Upper lobe of left lung (tissue), 6 donors: Measurements from ENCODE around the gene EYA4. TPM values are rescaled to one million over a fixed set of nuclear protein-coding genes. Genes with fewer than 3 reads are reported as not detected.
"Not testable (repeated sequence)": the region's sequence is repeated elsewhere in the genome, so short reads cannot be mapped to it uniquely, and the experiment has no call there.

Experiments
- ATAC-seq, 2 donors: fragments of 200-7000 bp; cut with Tn5 transposase; one replicate each; pipeline ENCODE4 v1.9.1; 2022; ENCODE audit warnings: mild to moderate bottlenecking in 2 of 2, moderate library complexity in 2 of 2; ENCODE audit not compliant: low FRiP score in 2 of 2
- DNase-seq, 2 donors: peaks; one replicate each; pipeline ENCODE4 v3.0.0-alpha.2; 2019 to 2020
- H3K27ac ChIP-seq, 4 donors: fragments of 200-600 bp; sonication (generic); one replicate each; pipeline ENCODE4 v1.5.1; 2016 to 2019
- H3K27me3 ChIP-seq, 4 donors: fragments of 200-600 bp; sonication (generic); one replicate each; pipeline ENCODE4 v1.5.1; 2017 to 2019
- H3K36me3 ChIP-seq, 4 donors: fragments of 200-600 bp; sonication (generic); one replicate each; pipeline ENCODE4 v1.5.1; 2016 to 2019
- H3K4me1 ChIP-seq, 4 donors: fragments of 200-600 bp; sonication (generic); one replicate each; pipeline ENCODE4 v1.5.1; 2018 to 2019
- H3K4me3 ChIP-seq, 4 donors: fragments of 200-600 bp; sonication (generic); one replicate each; pipeline ENCODE4 v1.5.1; 2017 to 2019; ENCODE audit warnings: mild to moderate bottlenecking in 2 of 4, moderate library complexity in 1 of 4
- H3K9me3 ChIP-seq, 4 donors: fragments of 200-600 bp; sonication (generic); one replicate each; pipeline ENCODE4 v1.5.1; 2018 to 2019
- CTCF ChIP-seq, 6 experiments: fragments of 450-650 bp in 4 of 6; fragments of 200-600 bp in 2 of 6; sonication (generic) in 2 of 6; IDR thresholded peaks; one replicate each; pipeline ENCODE4 v1.5.1; 2016 to 2019; ENCODE audit warnings: antibody characterized with exemption in 6 of 6
- EP300 ChIP-seq, 4 donors: sonication (generic); formaldehyde crosslinking; IDR thresholded peaks; one replicate each; pipeline ENCODE4 v1.5.1; 2017; ENCODE audit warnings: antibody characterized with exemption in 4 of 4, control low read depth in 2 of 4
- POLR2A ChIP-seq, 4 donors: fragments of 450-650 bp; IDR thresholded peaks; one replicate each; pipeline ENCODE4 v1.5.1; 2016 to 2017; ENCODE audit warnings: antibody characterized with exemption in 4 of 4, mild to moderate bottlenecking in 2 of 4
- POLR2AphosphoS5 ChIP-seq, 2 donors: sonication (generic); formaldehyde crosslinking; IDR thresholded peaks; one replicate each; pipeline ENCODE4 v1.5.1; 2017; ENCODE audit warnings: antibody characterized with exemption in 2 of 2
- WGBS, 2 donors: methylation state at CpG; one replicate each; pipeline ENCODE4 v1.1.5; 2017 to 2018; 5-methylcytosine and 5-hydroxymethylcytosine counted together
- total RNA-seq, 6 donors: library from RNA; depleted of rRNA in 4 of 6; stranded (reverse); fragments of >200 nt in 4 of 6; gene quantifications; one replicate each; pipeline versions ENCODE4 v1.1.0 to v1.2.1, GENCODE V29; 2016 to 2021
- donor health status: DM: no; HTN: no; CAD: no; lungs with moderate emphysema.
- donor health status: DM: no; HTN: yes; CAD: no; lungs with severe emphysema.

Gene EYA4
- total RNA-seq, 6 donors from 2014 or later, result 1.0 to 8.9 (median 4.2) TPM

GRCh38 chr6:133392641-133393040, 151.5 kb downstream of the EYA4 start:
- no peak for DNase-seq
- 63 to 67% methylated on average over 2 of the region's 2 CpGs for WGBS, 2 donors
- no peak overlapping the region for H3K27ac ChIP-seq

GRCh38 chr6:133393891-133394290, 152.7 kb downstream of the EYA4 start:
- H3K4me1 ChIP-seq, result no peaks in the 10 kb centered on the region
- H3K4me3 ChIP-seq, result no peak overlapping the region
- no peaks in the 10 kb centered on the region for H3K27me3 ChIP-seq
- H3K27ac ChIP-seq, result no peak overlapping the region
- H3K9me3 ChIP-seq, result no peaks in the 10 kb centered on the region
- DNase-seq (no peak), ATAC-seq (no peak)
- no peak for TF ChIP-seq POLR2AphosphoS5 (IDR thresholded peaks at IDR 0.05)
- TF ChIP-seq EP300 (IDR thresholded peaks at IDR 0.05), result no peak
- no peak for TF ChIP-seq POLR2A (IDR thresholded peaks at IDR 0.05)
- no peak for TF ChIP-seq CTCF (IDR thresholded peaks at IDR 0.05)
- 77 to 79% methylated on average over 1 of the region's 1 CpG for WGBS, 2 donors
- H3K36me3 ChIP-seq, result no peaks in the 10 kb centered on the region

More at GRCh38 chr6:133392641-133393040, 151.5 kb downstream of the EYA4 start:
- no peaks in the 10 kb centered on the region for H3K9me3 ChIP-seq
- no peaks in the 10 kb centered on the region for H3K4me1 ChIP-seq
- no peak for TF ChIP-seq POLR2A (IDR thresholded peaks at IDR 0.05)
- no peak for TF ChIP-seq CTCF (IDR thresholded peaks at IDR 0.05)
- TF ChIP-seq POLR2AphosphoS5 (IDR thresholded peaks at IDR 0.05), result no peak
- TF ChIP-seq EP300 (IDR thresholded peaks at IDR 0.05), result no peak
- no peaks in the 10 kb centered on the region for H3K36me3 ChIP-seq
- no peak overlapping the region for H3K4me3 ChIP-seq
- no peak for ATAC-seq
- H3K27me3 ChIP-seq, result no peaks in the 10 kb centered on the region

- H3K4me1 ChIP-seq, result no peaks in the 10 kb centered on the region
- ATAC-seq (no peak), DNase-seq (no peak)
- H3K9me3 ChIP-seq, result no peaks in the 10 kb centered on the region
- WGBS, 2 donors, result 81 to 88% methylated on average over 2 of the region's 2 CpGs
- no peak overlapping the region for H3K4me3 ChIP-seq
- TF ChIP-seq EP300 (IDR thresholded peaks at IDR 0.05), result no peak
- TF ChIP-seq CTCF (IDR thresholded peaks at IDR 0.05), result no peak
- no peak for TF ChIP-seq POLR2AphosphoS5 (IDR thresholded peaks at IDR 0.05)
- TF ChIP-seq POLR2A (IDR thresholded peaks at IDR 0.05), result no peak
- no peaks in the 10 kb centered on the region for H3K36me3 ChIP-seq
- H3K27me3 ChIP-seq, result no peaks in the 10 kb centered on the region
- no peak overlapping the region for H3K27ac ChIP-seq
These were observed 153.5 kb downstream of the EYA4 start for GRCh38 chr6:133394630-133395029.

- DNase-seq (no peak), ATAC-seq (no peak)
- Histone ChIP-seq H3K27me3 (no peaks in the 10 kb centered on the region), H3K27ac (no peak overlapping the region), H3K4me3 (no peak overlapping the region), H3K36me3 (no peaks in the 10 kb centered on the region), H3K4me1 (no peaks in the 10 kb centered on the region), H3K9me3 (no peaks in the 10 kb centered on the region)
- 51 to 77% methylated on average over 6 of the region's 6 CpGs for WGBS, 2 donors
- no peak for TF ChIP-seq CTCF (IDR thresholded peaks at IDR 0.05)
- TF ChIP-seq POLR2A (IDR thresholded peaks at IDR 0.05), result no peak
These were observed 155.3 kb downstream of the EYA4 start for GRCh38 chr6:133396233-133396983.

- ATAC-seq (no peak), DNase-seq (no peak)
- no peak overlapping the region for H3K4me3 ChIP-seq
- no peaks in the 10 kb centered on the region for H3K9me3 ChIP-seq
- no peaks in the 10 kb centered on the region for H3K4me1 ChIP-seq
- no peak overlapping the region for H3K27ac ChIP-seq
- H3K27me3 ChIP-seq, result no peaks in the 10 kb centered on the region
- no peaks in the 10 kb centered on the region for H3K36me3 ChIP-seq
- TF ChIP-seq POLR2AphosphoS5 (IDR thresholded peaks at IDR 0.05) (no peak), EP300 (IDR thresholded peaks at IDR 0.05) (no peak), CTCF (IDR thresholded peaks at IDR 0.05) (no peak), POLR2A (IDR thresholded peaks at IDR 0.05) (no peak)
These were observed 155.8 kb downstream of the EYA4 start for GRCh38 chr6:133396984-133397348.

- H3K4me3 ChIP-seq, H3K27ac ChIP-seq, H3K9me3 ChIP-seq, ATAC-seq, H3K4me1 ChIP-seq, H3K36me3 ChIP-seq, H3K27me3 ChIP-seq, DNase-seq: not testable (repeated sequence)
- WGBS, 2 donors, result 78 to 85% methylated on average over 4 of the region's 4 CpGs
These were observed 156.4 kb downstream of the EYA4 start for GRCh38 chr6:133397601-133398000.
